Posterior cingulate gyrus (tissue), 11 donors: Measurements from ENCODE around the gene DHPS.
"Not testable (repeated sequence)": the region's sequence is repeated elsewhere in the genome, so short reads cannot be mapped to it uniquely, and the experiment has no call there.

Experiments used
- DNase-seq, 10 donors: peaks; one replicate each; pipeline versions ENCODE4 v3.0.0 to v3.0.0-alpha.2; 2020 to 2021; ENCODE audit warnings: mixed read lengths in 3 of 10
- intact Hi-C: fragments of 100-400 bp; cut with DNase I; formaldehyde crosslinking; loops from one replicate; pipeline ENCODE4 v1.15.1; 2023

The DHPS gene

DNA sequence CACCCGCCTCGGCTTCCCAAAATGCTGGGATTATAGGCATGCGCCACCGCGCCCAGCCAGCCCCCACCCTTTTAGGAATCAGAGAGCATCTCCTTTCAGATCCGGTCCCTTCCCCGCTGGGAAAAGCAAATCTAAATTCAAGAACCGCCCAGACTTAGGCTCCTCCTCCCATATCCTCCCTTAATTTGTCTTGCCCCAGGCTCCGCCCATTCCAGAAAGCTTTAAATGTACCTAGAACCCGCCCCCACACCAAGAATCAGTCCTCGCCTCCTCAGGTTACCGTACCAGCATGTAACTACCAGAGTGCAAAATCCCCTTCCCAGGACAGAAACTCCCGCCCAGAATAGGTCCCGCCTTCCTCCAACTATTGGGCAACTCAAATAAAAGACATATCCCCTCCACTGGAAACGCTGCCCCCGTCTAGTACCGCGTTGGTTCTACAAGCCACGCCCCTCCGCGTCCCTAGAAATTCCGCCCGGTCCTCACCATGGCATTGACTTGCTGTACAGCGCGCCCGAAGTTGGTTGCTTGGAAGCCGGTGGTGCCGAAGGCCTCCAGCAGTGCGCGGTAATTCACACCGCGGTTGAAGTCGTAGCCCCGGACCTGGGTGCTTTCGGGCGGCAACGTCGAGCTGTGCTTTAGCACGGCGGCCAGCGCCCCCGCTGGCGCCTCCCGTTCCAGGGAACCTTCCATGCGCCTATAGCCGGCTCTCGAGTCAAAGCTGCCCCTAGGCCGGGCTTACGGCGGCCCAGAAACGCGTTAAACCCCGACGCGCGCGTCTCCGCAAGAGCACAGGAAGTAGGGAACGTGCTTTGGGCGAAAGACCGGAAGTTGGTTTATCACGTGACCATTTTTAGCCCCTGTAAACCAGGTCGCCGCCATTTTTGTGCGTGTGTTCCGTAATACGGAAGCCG is at the start of gene DHPS:
DHPS (minus strand) TSS at position 807 of the 914 bp plus-strand sequence; CDS start at position 693, 114 bp downstream.
- intact Hi-C loops, result loop anchor here (1.0 kb wide), 1 partner anchor 12 kb away; a partner anchor contains a TSS

DNA sequence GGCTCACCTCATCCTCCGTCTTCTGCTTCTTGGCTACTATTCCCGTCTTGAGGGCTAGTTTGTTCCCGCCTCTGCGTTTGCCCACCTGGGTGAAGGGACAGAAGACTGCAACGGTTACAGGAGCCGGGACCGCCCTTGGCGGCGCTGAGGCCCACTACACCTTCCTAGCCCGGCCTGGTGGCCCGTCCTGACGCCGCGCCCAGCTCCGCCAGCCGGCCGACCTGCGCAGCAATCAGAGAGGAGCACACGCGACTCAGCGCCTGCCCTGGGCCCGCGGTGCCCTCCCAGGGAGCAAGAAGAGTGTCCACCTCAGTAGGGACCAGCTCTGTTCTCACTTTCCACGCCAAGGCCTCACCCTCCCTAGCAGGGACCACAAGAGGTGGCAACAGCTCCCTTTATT is 49.7 kb upstream of the DHPS start:
- intact Hi-C loops, result no loop called here
- no peak for DNase-seq

More for the DNA sequence above, at the start of gene DHPS:
- DNase-seq, result peak; percentile 80 to 98 (median 88)

DNA sequence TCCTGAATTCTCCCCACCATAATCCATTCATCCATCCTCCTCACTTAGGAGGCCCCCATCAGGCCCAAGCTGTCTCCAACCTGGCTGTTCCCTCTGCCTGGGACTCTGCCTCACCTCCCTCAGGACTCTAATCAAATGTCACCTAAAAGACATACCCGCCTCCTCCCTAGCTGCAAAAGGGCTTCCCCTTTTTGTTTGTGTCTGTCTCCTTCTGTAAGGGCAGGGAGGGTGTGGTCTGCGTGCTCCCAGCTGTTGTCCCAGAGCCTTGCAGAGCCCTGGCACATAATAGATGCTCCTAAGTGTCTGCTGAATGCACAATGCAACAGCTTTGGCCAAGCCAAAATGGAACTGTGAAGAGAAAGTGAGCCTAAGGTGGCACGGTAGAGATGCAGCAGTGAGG is 48.4 kb upstream of the DHPS start:
- intact Hi-C loops, result no loop called here
- no peak for DNase-seq

DNA sequence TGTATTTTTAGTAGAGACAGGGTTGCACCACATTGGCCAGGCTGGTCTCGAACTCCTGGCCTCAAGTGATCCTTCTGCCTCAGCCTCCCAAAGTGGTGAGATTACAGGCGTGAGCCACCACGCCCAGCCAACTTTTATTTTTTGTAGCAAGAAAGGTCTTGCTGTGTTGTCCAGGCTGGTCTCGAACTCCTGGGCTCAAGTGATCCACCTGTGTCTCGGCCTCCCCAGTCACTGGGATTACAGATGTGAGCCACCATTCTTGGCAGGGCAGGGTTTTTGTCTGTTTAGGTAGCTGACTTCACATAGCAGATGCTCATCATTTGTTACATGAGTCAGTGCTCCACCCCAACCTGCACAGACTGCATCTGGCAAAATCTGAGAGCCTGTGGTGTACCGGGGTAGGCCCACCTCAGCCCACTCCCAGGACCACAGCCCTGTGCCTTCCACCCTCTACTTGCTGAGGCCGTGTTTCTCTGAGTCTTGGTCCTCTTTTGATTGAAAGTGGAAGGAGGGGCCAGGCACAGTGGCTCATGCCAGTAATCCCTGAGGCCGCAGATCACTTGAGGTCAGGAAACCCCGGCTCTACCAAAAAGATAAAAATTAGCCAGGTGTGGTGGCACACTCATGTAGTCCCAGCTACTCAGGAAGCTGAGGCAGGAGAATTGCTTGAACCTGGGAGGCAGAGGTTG is 46.2 kb upstream of the DHPS start:
- intact Hi-C loops, result no loop called here
- DNase-seq, result no peak

DNA sequence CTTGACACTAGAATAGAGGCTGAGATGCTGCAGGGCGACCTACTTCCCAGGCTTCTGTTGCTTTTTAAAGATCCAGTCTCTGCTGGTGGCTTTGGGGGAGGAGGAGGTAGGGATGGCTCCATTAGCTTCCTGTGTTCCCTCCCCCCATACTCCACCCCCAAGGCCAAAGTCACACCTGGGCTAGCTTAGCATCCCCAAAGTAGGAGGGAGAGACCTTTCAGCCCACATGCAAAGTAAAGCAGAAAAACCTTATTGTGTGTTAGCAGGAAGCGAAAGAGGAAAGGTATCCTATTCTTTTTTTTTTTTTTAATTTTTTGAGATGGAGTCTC is 45.3 kb upstream of the DHPS start:
- DNase-seq, result no peak
- intact Hi-C loops, result no loop called here

DNA sequence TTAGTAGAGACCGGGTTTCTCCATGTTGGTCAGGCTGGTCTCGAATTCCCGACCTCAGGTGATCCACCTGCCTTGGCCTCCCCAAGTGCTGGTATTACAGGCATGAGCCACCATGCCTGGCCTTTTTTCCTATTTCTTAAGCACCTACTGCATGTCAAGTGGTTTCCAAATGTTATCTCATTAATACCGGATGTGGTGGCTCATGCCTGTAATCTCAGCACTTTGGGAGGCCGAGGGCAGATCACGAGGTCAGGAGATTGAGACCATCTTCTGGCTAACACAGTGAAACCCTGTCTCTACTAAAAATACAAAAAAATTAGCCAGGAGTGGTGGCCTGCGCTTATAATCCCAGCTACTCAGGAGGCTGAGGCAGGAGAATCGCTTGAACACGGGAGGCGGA is 43.9 kb upstream of the DHPS start:
- intact Hi-C loops, DNase-seq: not testable (repeated sequence)

DNA sequence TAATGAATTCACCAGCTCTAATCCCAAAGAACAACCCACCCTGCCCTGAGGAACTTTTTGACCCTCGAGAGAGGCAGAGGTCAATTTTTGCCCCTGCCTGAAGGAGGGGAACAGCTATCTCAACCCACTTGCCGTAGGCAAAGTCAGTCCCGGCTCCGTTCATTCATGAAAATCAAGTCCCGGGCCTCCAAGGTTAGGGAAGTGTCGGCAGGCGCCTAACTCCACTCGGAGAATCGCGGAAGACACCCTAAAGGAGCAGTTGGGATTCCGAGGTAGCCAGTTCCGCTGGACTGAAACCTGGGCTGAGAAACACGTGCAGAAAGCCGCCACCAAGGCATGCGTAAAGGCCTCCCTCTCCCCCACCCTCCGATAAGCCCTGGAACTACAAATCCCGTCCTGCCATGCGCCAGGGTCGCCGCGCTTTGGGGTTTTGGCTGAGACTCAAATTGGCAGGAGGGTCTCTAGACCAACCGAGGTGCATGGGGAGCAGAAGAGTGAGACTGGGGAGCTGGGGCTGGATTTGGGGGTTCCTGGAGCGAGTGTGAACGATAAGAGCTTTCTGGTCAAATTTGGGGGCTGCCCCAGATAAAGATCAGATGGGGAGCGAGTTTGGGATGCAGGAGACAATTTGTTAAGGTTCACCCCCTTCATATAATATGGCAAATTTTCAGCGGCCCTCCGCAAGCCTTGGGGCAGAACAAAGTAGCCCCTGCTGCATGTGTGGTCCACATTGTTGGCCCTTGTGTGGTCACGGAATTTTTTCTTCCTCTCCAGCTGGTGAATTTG is 42.2 kb upstream of the DHPS start, which contains the start of gene TNPO2:
TNPO2 (minus strand) TSS at position 292 of the 786 bp plus-strand sequence. CDS start 2,955 bp downstream, outside the sequence.
- intact Hi-C loops, result no loop called here
- DNase-seq, result peak; percentile 43 to 93 (median 66)

DNA sequence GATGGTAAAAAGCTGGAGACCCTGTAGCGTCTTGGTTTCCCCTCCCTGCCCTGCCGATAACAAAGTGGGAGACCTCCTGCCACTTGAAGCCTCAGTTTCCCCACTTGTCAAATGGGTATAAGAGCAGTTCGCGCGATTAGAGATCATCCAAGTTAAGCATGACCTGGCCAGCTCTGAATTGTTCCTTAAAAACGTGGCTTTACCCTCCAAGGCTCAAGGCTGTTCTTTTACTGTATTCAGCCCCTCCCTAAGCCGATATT is 41.6 kb upstream of the DHPS start:
- DNase-seq, result no peak
- intact Hi-C loops, result no loop called here

DNA sequence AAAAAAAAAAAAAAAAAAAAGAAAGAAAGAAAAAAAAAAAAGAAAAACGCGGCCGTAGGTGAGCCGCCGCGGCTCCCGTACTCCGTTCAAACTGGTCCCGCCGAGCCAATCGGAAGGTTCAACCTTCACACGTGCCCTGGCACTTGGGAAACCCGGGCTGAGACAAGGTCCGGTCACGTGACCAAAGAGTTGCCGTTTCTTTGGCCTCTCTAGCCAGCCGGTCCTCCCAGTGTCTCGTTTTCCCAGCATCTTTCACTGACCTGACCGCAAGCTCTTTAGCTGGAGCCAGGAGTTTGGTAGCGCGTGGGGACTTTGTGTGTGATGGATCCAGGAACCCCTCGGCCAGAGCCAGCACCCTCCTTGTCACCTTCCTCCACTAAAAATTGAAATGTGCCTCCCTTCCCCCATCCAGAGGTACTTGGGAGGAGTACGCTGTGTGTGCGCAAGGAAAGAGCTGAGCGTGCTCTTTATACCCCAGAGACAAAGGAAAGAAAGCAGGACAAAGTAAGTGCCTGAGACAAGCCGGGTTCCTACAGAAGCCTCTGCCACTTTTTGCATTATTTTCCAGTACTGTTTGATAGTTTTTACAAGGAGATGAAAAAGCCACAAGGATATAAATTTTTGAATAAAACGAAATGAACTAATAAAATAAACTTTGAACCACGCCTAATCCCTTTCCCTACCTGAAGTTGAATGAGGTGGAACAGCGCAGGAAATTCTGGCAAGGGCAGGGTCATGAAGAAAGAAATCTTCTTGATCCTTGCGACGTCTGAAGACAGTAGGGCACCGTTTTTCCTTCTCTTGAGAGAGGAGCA is 41.1 kb upstream of the DHPS start:
- peak; percentile 94 to 99 (median 97) for DNase-seq
- intact Hi-C loops, result loop anchor here (1.0 kb wide), 1 partner anchor 12 kb away; the partner anchor contains the start of gene TRIR

DNA sequence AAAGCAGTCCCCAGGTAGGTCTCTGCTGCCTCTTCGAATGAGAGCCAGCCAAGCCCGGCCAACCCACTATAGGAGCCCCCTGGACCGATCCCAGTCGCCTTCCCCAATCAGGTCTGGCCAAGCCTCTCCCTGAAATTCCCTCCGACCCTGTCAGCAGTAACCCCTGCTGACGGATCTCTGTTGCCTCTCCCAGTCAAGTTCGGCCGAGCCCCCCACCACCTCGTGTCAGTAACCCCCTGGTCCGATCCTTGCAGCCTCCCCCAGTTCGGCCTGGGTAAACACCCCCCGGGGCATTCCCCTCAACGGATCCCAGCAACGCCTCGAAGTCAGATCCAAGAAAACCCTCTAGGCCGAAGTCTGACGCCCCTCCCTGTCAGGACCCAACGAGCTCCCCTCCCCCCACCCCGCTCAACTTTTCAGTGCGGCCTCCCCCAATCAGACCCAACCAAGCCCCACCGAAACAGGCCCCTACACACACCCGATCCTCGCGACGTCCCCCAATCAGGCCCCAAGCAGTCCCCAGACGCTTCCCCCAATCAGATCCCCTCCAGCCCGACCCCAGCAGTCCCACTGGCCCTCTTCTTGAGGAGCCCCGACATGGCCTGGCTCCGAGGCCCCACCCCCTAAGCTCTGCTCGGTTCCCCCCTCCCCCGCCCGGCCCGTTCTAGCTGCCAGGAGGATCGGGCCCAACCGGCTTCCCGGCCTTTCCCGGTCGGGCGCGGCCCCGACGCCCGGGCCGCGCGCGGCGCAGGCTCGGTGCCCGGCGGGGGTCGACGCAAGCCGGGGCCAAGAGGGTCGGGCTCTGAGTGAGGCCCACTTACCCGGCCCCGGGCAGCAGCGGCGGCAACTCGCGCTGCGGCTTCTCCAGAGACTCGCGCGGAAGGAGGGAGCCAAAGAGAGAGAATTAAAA is 40.2 kb upstream of the DHPS start:
- peak in 9 of 10 donors; percentile 27 to 83 (median 45) for DNase-seq
- intact Hi-C loops, result loop anchor here (1.0 kb wide), 1 partner anchor 12 kb away; the partner anchor contains the start of gene TRIR

DNA sequence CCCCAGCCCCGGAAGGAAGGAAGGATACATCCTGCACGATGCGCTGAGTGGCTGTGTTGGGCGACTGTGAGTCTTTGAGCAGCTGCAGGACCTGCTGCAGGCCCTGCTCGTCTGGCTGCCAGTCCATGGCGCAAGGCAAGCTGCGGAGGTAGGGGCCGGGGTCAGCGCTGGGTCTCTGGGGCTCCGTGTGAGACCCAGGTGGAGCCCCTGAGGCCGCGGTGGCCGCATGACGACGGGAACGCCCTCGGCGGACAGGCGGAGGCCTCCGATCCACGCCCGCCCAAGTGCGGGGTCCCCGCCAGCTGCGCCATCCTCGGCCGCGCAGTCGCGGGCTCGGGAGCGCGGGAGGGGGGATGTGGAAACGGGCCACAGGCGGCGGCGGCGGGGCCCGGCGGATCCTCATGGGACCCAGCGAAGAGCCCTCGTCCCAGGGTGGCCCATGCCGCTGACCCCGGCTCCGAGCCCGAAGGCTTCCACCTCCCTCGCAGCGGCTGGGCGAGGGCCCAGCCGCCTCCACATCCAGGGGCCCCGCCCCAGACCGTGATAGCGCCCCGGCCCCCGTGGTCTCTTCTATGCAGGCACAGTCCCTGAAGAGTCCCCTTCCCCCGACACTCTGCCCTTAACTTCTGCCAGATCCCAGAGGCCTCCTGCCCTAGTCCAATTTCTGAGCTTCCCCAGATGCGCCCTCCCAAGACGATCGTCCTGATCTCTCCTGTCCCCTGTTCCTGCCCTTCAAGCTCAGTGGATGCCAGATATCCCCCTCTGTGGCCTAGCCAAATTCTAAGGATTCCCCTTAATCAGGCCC is 39.4 kb upstream of the DHPS start:
- DNase-seq, result peak in 7 of 10 donors; percentile 15 to 88 (median 28)
- intact Hi-C loops, result no loop called here

DNA sequence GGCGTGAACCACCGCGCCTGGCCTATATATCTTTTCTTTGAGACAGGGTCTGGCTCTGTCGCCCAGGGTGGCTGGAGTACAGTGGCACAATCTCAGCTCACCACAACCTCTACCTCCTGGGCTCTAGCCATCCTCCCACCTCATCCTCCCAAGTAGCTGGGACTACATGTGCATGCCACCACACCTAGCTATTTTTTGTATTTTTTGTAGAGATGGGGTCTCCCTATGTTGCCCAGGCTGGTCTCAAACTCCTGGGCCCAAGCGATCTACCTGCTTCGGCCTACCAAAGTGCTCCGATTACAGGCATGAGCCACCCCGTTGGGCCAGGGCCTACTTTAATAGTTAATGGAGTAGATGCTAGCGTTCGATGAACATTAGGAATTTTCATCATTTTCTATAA is 38.6 kb upstream of the DHPS start:
- intact Hi-C loops, result no loop called here
- DNase-seq, result no peak

DNA sequence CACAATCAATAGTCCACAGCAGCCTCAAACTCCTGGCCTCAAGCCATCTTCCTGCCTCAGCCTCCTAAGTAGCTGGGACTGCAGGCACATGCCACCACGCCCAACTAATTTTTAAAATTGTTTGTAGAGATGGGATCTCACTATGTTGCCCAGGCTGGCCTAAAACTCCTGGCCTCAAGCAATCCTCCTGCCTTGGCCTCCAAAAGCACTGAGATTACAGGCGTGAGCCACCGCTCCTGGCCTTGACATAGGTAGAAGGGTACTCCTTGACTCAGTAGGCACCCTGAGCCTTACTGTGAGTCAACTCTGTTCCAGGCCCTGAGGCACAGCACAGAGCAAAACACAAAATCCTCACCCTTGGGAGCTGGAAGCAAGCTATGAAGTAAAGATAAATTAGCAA is 34.2 kb upstream of the DHPS start:
- intact Hi-C loops, result no loop called here
- no peak for DNase-seq

DNA sequence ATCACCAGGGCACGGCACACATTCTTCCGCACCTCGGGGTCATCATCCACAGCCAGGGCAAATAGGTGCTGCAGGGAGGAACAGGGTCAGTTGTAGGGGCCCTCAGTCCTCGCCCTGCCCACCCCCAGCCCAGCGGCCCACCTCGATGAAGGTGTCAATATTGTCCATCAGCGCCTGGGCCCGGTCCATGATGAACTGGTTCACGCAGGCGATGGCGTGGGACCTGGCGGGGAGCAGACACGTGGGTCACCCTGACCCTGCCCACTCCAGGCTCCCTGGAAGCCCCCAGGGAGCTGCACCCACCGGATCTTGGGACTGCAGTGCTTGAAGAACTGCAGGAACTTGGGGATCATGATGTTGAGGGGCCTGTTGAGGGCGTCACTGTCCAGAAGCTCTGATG is 33.4 kb upstream of the DHPS start:
- intact Hi-C loops, result no loop called here
- peak in 1 of 10 donors; percentile 47 for DNase-seq

DNA sequence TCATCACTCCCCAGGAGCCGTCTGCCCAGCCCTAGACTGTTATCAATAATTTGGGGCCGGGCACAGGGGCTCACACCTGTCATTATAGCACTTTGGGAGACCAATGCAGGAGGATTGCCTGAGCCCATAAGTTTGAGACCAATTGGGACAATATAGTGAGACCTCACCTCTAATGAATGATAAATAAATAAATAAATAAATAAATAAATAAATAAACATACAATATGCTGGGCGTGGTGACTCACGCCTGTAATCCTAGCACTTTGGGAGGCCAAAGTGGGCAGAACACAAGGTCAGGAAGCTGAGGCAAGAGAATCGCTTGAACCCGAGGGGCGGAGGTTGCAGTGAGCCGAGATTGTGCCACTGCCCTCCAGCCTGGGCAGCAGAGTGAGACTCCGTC is 31.6 kb upstream of the DHPS start:
- intact Hi-C loops, DNase-seq: not testable (repeated sequence)

DNA sequence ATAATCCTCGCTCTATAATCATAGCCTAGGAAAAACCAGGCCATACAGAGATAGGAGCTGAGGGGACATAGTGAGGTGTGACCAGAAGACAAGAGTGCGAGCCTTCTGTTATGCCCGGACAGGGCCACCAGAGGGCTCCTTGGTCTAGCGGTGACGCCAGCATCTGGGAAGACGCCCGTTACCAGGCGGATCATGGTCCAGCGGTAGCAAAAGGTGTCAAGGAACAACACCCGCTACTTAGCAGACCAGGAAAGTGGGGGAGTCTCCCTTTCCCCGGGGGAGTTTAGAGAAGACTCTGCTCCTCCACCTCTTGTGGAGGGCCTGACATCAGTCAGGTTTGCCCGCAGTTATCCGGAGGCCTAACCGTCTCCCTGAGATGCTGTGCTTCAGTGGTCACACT is 30.4 kb upstream of the DHPS start:
- intact Hi-C loops, result not testable (repeated sequence)
- DNase-seq, result peak in 7 of 10 donors; percentile 23 to 93 (median 47)

DNA sequence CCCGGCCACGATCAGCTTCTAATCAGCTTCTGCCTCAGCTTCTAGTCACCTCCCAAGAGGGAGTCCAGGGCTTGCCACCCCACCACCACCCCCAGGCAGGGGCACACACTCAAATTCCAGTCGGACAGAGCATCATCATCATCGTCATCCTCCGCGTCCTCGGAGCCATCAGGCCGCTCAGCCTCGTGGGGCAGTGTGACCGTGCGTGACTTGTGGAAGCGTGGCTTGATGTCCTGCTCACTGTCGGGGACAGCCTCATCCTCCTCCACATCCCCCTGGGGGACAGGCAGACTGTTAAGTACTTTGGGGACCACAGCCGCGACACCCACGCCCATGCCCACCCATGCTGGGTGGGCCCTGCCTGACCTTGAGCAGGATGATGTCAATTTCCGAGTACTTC is 29.5 kb upstream of the DHPS start:
- intact Hi-C loops, result no loop called here
- no peak for DNase-seq

DNA sequence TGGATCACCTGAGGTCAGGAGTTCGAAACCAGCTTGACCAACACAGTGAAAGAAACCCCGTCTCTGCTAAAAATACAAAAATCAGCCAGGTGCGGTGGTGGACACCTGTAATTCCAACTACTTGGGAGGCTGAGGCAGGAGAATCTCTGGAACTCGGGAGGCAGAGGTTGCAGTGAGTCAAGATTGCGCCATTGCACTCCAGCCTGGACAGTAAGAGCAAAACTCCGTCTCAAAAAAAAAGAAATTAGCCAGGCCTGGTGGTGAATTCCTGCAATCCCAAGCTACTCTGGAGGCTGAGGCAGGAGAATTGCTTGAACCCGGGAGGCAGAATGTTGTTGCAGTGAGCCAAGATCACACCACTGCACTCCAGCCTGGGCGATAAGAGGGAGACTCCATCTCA is 27.0 kb upstream of the DHPS start:
- intact Hi-C loops, result no loop called here
- DNase-seq, result no peak
